Right lung (tissue), 5 donors: ENCODE measurements around the gene HDLBP. TPM values are rescaled to one million over a fixed set of nuclear protein-coding genes. Genes with fewer than 3 reads are reported as not detected.

Source experiments
- polyA plus RNA-seq, 5 donors: library from polyadenylated mRNA; unstranded; fragments of 120-200 nt; gene quantifications; one replicate each; pipeline versions ENCODE4 v1.2.1 to v1.2.3, GENCODE V29; 2013; ENCODE audit warnings: inconsistent platforms in 1 of 5, low replicate concordance in 1 of 5; ENCODE audit not compliant: insufficient read length in 5 of 5, insufficient read depth in 1 of 5

The HDLBP gene
- polyA plus RNA-seq, 5 donors = 301 to 450 (median 371) TPM

Other genes starting within 250 kb of the HDLBP start
- 100 to 1,000 TPM in 1 of 5 donors, 10 to 100 TPM in 4; 75.2 to 105 (median 92.6) TPM for gene MTERF4, start 213.4 kb downstream of the HDLBP start, polyA plus RNA-seq
- 10 to 100 TPM; 18.3 to 25.0 (median 21.2) TPM for gene PASK, start 166.2 kb downstream of the HDLBP start, polyA plus RNA-seq
- 10 to 100 TPM; 64.8 to 72.2 (median 68.5) TPM for gene PPP1R7, start 165.2 kb downstream of the HDLBP start, polyA plus RNA-seq
- 1 to 10 TPM; 1.7 to 2.7 (median 2.3) TPM for gene ANO7, start 127.0 kb downstream of the HDLBP start, polyA plus RNA-seq
- 100 to 1,000 TPM; 464 to 647 (median 546) TPM for gene SEPTIN2, start 253 bp upstream of the HDLBP start, polyA plus RNA-seq
- gene FARP2, start 40.6 kb upstream of the HDLBP start, polyA plus RNA-seq = 10 to 100 TPM; 44.5 to 54.5 (median 50.0) TPM
- 100 to 1,000 TPM; 170 to 209 (median 197) TPM for gene STK25, start 192.9 kb upstream of the HDLBP start, polyA plus RNA-seq
- 10 to 100 TPM; 14.8 to 35.3 (median 21.5) TPM for gene BOK, start 243.1 kb upstream of the HDLBP start, polyA plus RNA-seq